ENCODE data around the gene MLXIP. TPM values are rescaled to one million over a fixed set of nuclear protein-coding genes. Genes with fewer than 3 reads are reported as not detected.

Gene MLXIP
- total RNA-seq, 6 experiments from 2014 or later, result 19.0 to 23.8 (median 21.7) TPM

- Mint-ChIP-seq H3K9me3 (no peaks in the 10 kb centered on the region), H3K4me1 (ENCODE audit: low read depth) (no peaks in the 10 kb centered on the region), H3K4me3 (no peak overlapping the region), H3K27me3 (ENCODE audit: insufficient read depth) (peaks cover 5% of the 10 kb centered on the region), H3K27ac (no peak overlapping the region), H3K36me3 (ENCODE audit: low read depth) (peaks cover 4% of the 10 kb centered on the region; the same call in 1 of the 2 replicates)
- TF ChIP-seq CTCF (IDR thresholded peaks at IDR 0.05), result no peak
- no peak for DNase-seq
These were observed 62.1 kb downstream of the MLXIP start for GRCh38 chr12:122140467-122141257.

- H3K36me3 Mint-ChIP-seq (ENCODE audit: low read depth), result peaks cover 4% of the 10 kb centered on the region; the same call in 1 of the 2 replicates
- H3K4me1 Mint-ChIP-seq (ENCODE audit: low read depth), result no peaks in the 10 kb centered on the region
- peaks cover 6% of the 10 kb centered on the region for H3K27me3 Mint-ChIP-seq (ENCODE audit: insufficient read depth)
- H3K4me3 Mint-ChIP-seq, result no peak overlapping the region
- H3K27ac Mint-ChIP-seq, result no peak overlapping the region
- no peaks in the 10 kb centered on the region for H3K9me3 Mint-ChIP-seq
- DNase-seq, result no peak
- TF ChIP-seq CTCF (IDR thresholded peaks at IDR 0.05), result no peak
These were observed 63.6 kb downstream of the MLXIP start for GRCh38 chr12:122141911-122142725.

GRCh38 chr12:122142857-122143256 is 64.3 kb downstream of the MLXIP start:
- H3K9me3 Mint-ChIP-seq, result no peaks in the 10 kb centered on the region
- peaks cover 4% of the 10 kb centered on the region; the same call in 1 of the 2 replicates for H3K36me3 Mint-ChIP-seq (ENCODE audit: low read depth)
- no peak for DNase-seq
- H3K27me3 Mint-ChIP-seq (ENCODE audit: insufficient read depth), result peaks cover 6% of the 10 kb centered on the region
- H3K27ac Mint-ChIP-seq, result no peak overlapping the region
- H3K4me3 Mint-ChIP-seq, result no peak overlapping the region
- TF ChIP-seq CTCF (IDR thresholded peaks at IDR 0.05), result no peak
- H3K4me1 Mint-ChIP-seq (ENCODE audit: low read depth), result no peaks in the 10 kb centered on the region

- peaks cover 5% of the 10 kb centered on the region; the same call in 1 of the 2 replicates for H3K4me1 Mint-ChIP-seq (ENCODE audit: low read depth)
- DNase-seq, result no peak
These were observed 66.3 kb downstream of the MLXIP start for GRCh38 chr12:122144885-122145284.

More at GRCh38 chr12:122144885-122145284, 66.3 kb downstream of the MLXIP start:
- H3K36me3 Mint-ChIP-seq (ENCODE audit: low read depth), result no peaks in the 10 kb centered on the region
- no peak overlapping the region for H3K4me3 Mint-ChIP-seq
- no peak for TF ChIP-seq CTCF (IDR thresholded peaks at IDR 0.05)
- peaks cover 9% of the 10 kb centered on the region for H3K27me3 Mint-ChIP-seq (ENCODE audit: insufficient read depth)
- H3K27ac Mint-ChIP-seq, result no peak overlapping the region
- no peaks in the 10 kb centered on the region for H3K9me3 Mint-ChIP-seq
